ENCODE data around the gene CYGB. TPM values are rescaled to one million over a fixed set of nuclear protein-coding genes. Genes with fewer than 3 reads are reported as not detected.

The CYGB gene
- total RNA-seq, 1 donor from 2014 or later, result 30.2 TPM

DNA sequence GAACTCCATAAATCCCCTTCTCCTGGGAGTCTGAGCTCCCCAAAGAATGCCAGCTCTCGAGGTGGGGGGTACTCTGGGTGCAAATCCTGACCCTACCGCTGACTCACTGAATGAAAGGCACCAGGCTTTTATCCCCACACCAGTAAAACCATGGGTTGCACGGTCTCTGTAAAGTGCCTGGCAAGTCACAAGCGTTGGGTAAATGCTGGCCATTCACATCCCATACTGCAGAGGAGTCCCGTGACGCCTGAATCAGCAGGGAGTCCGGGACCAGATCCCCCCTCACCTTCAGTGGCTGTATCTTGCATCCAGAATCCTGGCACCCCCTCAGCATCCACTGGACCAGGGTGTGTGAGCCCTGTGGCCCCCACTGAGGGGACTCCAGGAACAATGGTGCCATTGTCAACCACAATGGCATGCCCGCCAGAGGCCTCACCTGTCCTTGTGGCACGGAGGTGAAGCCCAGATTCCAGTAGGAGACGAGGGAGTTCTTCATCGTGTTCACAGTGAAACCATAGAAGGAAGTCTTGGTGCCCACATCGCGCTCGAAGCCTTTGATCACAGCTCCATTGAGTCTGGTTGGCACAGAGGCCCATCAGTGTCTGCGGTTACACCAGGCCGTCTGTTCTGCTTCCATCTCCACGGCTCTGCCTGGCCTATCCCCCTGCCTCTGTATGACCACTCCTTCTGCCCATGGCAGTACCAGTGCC is 34.8 kb upstream of the CYGB start:
- TF ChIP-seq, protein P1, sequence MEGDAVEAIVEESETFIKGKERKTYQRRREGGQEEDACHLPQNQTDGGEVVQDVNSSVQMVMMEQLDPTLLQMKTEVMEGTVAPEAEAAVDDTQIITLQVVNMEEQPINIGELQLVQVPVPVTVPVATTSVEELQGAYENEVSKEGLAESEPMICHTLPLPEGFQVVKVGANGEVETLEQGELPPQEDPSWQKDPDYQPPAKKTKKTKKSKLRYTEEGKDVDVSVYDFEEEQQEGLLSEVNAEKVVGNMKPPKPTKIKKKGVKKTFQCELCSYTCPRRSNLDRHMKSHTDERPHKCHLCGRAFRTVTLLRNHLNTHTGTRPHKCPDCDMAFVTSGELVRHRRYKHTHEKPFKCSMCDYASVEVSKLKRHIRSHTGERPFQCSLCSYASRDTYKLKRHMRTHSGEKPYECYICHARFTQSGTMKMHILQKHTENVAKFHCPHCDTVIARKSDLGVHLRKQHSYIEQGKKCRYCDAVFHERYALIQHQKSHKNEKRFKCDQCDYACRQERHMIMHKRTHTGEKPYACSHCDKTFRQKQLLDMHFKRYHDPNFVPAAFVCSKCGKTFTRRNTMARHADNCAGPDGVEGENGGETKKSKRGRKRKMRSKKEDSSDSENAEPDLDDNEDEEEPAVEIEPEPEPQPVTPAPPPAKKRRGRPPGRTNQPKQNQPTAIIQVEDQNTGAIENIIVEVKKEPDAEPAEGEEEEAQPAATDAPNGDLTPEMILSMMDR (IDR thresholded peaks at IDR 0.05), result no peak
- DNase-seq (no peak), ATAC-seq (no peak)
- Histone ChIP-seq H3K36me3 (no peaks in the 10 kb centered on the region), H3K4me1 (peaks cover 7% of the 10 kb centered on the region), H3K27ac (no peak overlapping the region), H3K9me3 (no peaks in the 10 kb centered on the region), H3K4me3 (no peak overlapping the region), H3K27me3 (ENCODE audit: low read depth) (no peaks in the 10 kb centered on the region)
- intact Hi-C loops (cut with DNase I), result no loop called here

DNA sequence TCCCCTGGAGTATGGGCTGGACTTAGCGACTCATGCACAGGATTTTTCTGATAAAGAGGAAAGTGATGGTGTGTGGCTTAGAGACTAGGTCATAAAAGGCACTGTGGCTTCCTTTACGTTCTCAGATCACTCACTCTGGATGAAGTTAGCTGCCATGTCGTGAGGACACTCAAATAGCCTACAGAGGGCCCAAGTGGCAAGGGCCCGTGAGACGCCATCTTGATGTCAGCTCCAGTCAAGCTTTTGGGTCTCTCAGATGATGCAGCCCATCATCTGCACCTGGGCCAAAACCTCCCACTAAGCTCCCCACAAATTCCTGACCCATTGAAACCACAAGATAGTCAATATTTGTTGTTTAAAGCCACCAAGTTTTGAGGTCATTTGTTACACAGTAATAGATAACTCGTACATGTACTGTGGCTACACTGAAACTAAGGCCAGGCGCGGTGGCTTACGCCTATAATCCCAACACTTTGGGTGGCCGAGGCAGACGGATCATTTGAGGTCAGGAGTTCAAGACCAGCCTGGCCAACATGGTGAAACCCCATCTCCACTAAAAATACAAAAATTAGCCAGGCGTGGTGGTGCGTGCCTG is 33.5 kb upstream of the CYGB start:
- TF ChIP-seq, protein P1 (IDR thresholded peaks at IDR 0.05), result no peak
- ATAC-seq (no peak), DNase-seq (no peak)
- Histone ChIP-seq H3K4me3 (no peak overlapping the region), H3K27ac (no peak overlapping the region), H3K9me3 (no peaks in the 10 kb centered on the region), H3K36me3 (peaks cover 4% of the 10 kb centered on the region), H3K27me3 (ENCODE audit: low read depth) (no peaks in the 10 kb centered on the region), H3K4me1 (peaks cover 18% of the 10 kb centered on the region)
- intact Hi-C loops (cut with DNase I), result no loop called here

DNA sequence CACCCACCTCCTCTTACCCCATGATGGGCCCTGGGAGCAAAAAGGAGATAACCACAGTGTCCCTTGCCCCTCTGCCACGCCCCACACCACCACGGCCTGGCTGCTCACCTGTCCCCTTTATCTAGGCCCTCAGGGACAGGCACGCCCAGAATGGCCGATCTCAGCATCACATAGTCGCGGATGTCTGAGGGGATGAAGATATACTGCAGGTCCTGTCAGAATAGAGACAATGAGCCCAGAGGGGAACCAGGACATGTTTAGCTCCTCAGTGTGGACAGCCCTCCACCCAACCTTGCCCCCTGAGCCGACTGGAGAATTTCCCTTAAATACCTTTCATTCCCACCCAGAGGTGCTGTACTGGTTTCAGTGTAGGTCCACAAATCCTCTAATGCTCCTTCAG is 32.9 kb upstream of the CYGB start:
- Histone ChIP-seq H3K27me3 (ENCODE audit: low read depth) (no peaks in the 10 kb centered on the region), H3K36me3 (peaks cover 9% of the 10 kb centered on the region), H3K4me3 (no peak overlapping the region), H3K4me1 (peaks cover 18% of the 10 kb centered on the region), H3K9me3 (no peaks in the 10 kb centered on the region), H3K27ac (no peak overlapping the region)
- intact Hi-C loops (cut with DNase I), result no loop called here
- TF ChIP-seq, protein P1 (IDR thresholded peaks at IDR 0.05), result no peak
- ATAC-seq (no peak), DNase-seq (no peak)

DNA sequence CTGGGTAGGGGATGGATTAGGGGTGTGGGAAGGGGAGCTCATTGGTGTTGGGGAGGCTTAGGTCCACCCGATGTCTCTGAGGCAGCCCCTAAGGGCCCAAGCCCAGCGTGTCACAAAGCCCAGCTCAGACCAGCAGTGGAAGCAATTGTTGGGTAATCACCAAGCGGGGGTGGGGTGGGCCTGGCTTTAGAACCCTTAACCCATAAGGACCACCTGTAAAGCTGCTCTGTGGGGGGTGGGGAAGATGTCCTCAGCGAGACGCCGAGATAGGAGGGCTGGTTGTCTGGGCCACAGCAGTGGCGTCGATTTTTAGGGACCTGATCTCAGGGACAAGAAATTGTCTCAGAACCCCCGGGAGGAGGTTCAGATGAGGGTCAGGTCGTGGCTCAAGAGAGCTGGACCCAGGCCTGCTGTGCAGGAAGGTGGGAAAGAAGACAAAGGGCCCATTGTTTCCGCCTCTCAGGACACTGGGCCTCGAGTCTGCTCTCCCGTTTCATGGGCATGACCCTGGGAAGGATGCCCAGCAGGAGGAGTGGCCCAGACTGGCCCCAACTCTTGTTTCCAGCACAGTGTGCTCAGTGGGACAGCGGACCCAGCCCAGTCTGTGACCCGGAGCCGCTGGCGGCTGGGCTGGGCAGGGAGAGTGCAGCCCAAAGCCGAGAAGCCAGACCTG is 32.2 kb upstream of the CYGB start:
- Histone ChIP-seq H3K4me3 (no peak overlapping the region), H3K27me3 (ENCODE audit: low read depth) (no peaks in the 10 kb centered on the region), H3K4me1 (peaks cover 18% of the 10 kb centered on the region), H3K36me3 (peaks cover 16% of the 10 kb centered on the region), H3K27ac (no peak overlapping the region), H3K9me3 (no peaks in the 10 kb centered on the region)
- peak; percentile 13 to 27 for ATAC-seq
- no peak for DNase-seq
- intact Hi-C loops (cut with DNase I), result no loop called here
- TF ChIP-seq, protein P1 (IDR thresholded peaks at IDR 0.05), result no peak

DNA sequence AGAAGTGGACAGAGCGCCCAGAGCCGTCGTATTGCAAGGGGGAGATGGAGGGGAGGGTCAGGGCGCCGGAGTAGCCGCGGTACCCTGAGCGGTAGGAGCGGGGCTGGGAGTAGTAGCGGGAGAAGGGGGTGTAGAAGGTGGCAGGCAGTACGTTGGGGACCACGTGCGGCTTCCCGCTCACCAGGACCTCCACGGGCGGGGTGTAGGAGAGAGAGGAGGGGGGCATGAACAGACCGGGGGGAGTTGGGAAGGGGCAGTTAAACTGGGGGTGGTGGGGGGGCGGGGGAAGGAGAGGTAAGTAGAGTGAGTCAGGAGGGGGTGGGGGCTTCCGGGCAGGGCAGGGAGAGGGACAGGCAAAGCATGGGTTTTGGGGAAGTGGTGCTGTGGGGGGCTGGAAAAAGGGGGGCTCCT is 31.3 kb upstream of the CYGB start:
- Histone ChIP-seq H3K27ac (no peak overlapping the region), H3K9me3 (no peaks in the 10 kb centered on the region), H3K36me3 (peaks cover 22% of the 10 kb centered on the region), H3K27me3 (ENCODE audit: low read depth) (no peaks in the 10 kb centered on the region), H3K4me3 (no peak overlapping the region), H3K4me1 (peaks cover 18% of the 10 kb centered on the region)
- ATAC-seq (no peak), DNase-seq (no peak)
- intact Hi-C loops (cut with DNase I), result no loop called here
- TF ChIP-seq, protein P1 (IDR thresholded peaks at IDR 0.05), result no peak
